Astrocyte of the cerebellum (primary cell): Measurements from ENCODE around the gene PFKP.

Experiments used
- DNase-seq: peaks from one replicate; pipeline ENCODE4 v3.0.0-alpha.2; 2011; ENCODE audit warnings: low read depth
- H3K4me3 ChIP-seq: 2 replicates; pipeline ENCODE4 v1.5.1; 2011; ENCODE audit warnings: mild to moderate bottlenecking, low read depth, low read length, moderate library complexity
- CTCF ChIP-seq: IDR thresholded peaks from 2 replicates; pipeline ENCODE4 v1.5.1; 2012; ENCODE audit warnings: low read length, low read depth, moderate library complexity, mild to moderate bottlenecking; ENCODE audit errors: missing control alignments
- in situ Hi-C: cut with HindIII; loops from 2 replicates; pipeline ENCODE4 v1.10.0; 2017; ENCODE audit warnings: low sequenced_read_pairs

The PFKP gene

DNA sequence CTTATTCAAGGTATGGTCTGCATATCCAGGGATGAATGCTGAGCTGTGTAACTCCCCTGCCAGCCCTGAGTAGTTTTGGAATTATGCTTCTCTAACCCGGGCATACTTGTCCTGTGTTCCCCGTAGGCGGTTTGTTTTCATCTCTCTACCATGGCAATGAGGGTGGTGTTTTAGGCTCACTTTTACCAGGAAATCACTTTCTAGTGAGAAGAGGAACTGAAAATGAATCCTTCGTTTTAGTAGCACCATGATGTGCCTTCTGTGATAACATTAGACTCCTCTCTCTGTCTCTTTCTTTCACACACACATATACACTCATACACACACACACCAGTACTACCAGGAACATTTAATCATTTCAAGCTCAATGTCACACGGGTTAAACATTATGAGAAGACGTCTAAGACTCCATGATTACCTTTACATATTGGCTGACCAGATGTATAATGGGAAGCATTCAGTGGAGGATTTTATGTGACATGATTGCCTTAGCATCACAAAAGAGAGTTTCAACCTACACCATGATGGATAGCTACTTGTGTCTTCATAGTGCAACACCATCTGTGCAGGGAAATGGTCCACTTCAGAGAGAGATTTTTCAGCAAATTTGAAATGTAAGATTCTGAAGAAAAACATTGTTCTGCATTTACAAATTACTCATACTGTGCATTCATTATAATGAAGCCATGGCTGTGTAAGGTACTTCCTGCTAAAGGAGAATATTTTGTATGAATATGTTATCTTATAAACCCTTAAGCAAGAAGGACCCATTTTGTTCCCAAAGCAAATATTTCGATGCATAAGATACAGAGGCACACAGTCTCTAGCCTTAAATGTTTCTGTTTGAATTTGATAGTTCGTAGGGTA, 31.0 kb upstream of the PFKP start:
- in situ Hi-C loops, result no loop called here
- no peak for TF ChIP-seq CTCF
- H3K4me3 ChIP-seq, result no peak overlapping the region
- no peak for DNase-seq

DNA sequence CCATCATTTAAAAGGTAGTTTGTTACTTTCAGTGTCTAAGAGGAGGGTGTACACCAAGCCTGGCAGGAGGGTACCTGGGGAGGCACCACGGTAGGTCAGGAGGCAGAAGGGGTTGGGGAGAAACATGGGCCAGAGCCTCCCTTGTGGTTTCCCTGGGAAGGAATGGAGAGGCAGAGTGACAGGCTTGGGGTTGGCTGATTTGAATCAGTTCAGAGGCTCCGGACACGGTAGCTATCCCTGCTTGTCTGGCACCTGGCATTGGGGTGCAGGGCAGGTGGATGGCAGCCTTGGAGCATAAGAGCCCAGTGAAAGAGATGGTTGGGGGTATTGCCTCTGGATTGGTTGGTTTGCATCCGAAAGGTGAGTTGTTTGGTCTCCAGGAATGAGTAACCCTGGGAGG, 30.2 kb upstream of the PFKP start:
- in situ Hi-C loops, result no loop called here
- no peak for DNase-seq
- H3K4me3 ChIP-seq, result no peak overlapping the region
- TF ChIP-seq CTCF, result no peak

GRCh38 chr10:3040069-3040468, 27.3 kb upstream of the PFKP start:
- no peak for DNase-seq
- no peak overlapping the region for H3K4me3 ChIP-seq
- in situ Hi-C loops, result no loop called here
- TF ChIP-seq CTCF, result no peak

- in situ Hi-C loops, result no loop called here
- no peak for DNase-seq
- no peak for TF ChIP-seq CTCF
- H3K4me3 ChIP-seq, result no peak overlapping the region
These were observed 24.8 kb upstream of the PFKP start for GRCh38 chr10:3042589-3042988.

GRCh38 chr10:3043512-3044368, 23.6 kb upstream of the PFKP start:
- TF ChIP-seq CTCF, result peak; percentile 89
- in situ Hi-C loops, result no loop called here
- no peak overlapping the region for H3K4me3 ChIP-seq

GRCh38 chr10:3045471-3046209, 21.7 kb upstream of the PFKP start:
- H3K4me3 ChIP-seq, result no peak overlapping the region
- peak; percentile 39 for DNase-seq
- in situ Hi-C loops, result no loop called here
- peak; percentile 47 for TF ChIP-seq CTCF

More at GRCh38 chr10:3043512-3044368, 23.6 kb upstream of the PFKP start:
- peak; percentile 64 for DNase-seq
